AG10803 (cell line): ENCODE data around the gene IGSF10.
"Not testable (repeated sequence)": the region's sequence is repeated elsewhere in the genome, so short reads cannot be mapped to it uniquely, and the experiment has no call there.

Experiments
- DNase-seq: peaks from one replicate; pipeline ENCODE4 v3.0.0; 2010; ENCODE audit warnings: low read depth
- H3K4me3 ChIP-seq: 2 replicates; pipeline ENCODE4 v1.5.1; 2011; ENCODE audit warnings: mild to moderate bottlenecking, low read length, control low read depth
- TF ChIP-seq, protein P1 (sequence below): conservative IDR thresholded peaks from 2 replicates; pipeline ENCODE4 v1.5.1; 2011; ENCODE audit warnings: mild to moderate bottlenecking, low read length, control low read depth, inconsistent platforms

The IGSF10 gene, protein sequence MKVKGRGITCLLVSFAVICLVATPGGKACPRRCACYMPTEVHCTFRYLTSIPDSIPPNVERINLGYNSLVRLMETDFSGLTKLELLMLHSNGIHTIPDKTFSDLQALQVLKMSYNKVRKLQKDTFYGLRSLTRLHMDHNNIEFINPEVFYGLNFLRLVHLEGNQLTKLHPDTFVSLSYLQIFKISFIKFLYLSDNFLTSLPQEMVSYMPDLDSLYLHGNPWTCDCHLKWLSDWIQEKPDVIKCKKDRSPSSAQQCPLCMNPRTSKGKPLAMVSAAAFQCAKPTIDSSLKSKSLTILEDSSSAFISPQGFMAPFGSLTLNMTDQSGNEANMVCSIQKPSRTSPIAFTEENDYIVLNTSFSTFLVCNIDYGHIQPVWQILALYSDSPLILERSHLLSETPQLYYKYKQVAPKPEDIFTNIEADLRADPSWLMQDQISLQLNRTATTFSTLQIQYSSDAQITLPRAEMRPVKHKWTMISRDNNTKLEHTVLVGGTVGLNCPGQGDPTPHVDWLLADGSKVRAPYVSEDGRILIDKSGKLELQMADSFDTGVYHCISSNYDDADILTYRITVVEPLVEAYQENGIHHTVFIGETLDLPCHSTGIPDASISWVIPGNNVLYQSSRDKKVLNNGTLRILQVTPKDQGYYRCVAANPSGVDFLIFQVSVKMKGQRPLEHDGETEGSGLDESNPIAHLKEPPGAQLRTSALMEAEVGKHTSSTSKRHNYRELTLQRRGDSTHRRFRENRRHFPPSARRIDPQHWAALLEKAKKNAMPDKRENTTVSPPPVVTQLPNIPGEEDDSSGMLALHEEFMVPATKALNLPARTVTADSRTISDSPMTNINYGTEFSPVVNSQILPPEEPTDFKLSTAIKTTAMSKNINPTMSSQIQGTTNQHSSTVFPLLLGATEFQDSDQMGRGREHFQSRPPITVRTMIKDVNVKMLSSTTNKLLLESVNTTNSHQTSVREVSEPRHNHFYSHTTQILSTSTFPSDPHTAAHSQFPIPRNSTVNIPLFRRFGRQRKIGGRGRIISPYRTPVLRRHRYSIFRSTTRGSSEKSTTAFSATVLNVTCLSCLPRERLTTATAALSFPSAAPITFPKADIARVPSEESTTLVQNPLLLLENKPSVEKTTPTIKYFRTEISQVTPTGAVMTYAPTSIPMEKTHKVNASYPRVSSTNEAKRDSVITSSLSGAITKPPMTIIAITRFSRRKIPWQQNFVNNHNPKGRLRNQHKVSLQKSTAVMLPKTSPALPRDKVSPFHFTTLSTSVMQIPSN (N-terminal part only)

DNA sequence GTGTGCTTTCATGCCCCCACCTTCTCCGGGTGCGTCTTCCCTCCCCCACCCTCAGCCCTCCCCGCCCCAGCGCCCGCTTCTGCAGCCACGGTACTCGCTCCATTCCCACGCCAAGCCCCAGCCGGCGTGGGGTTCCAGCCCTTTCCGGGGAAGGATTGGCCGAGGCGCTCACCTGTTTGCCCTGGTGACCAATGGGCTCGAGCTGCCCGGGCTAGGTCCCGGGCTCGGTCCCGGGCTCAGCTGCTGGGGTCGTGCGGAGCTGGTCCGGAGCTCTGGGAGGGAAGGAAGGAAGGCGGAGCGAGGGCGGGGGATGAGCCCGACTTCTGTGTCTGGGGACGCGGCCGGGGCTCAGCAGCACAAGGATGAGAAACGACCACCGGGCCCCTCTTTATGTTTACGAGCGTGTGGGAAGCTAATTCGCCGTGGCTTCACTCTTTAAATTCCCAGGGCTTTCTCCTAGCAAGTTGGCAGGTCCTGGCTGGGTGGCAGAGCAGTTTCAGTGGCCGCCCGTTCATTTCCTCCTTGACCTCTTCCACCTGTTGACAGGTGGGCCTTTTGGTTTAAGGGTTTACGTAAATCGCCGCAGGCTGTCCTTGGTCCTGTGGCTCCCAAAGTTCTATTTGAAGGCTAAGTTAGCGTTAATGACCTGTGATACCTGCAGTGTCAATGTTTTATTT lies at the start of gene IGSF10:
Gene IGSF10 (minus strand): TSS at position 288 of the 677 bp plus-strand sequence. CDS start 2,352 bp downstream, outside the sequence.
- DNase-seq = no peak
- peak within 1 kb of the TSS; percentile 60 for H3K4me3 ChIP-seq

GRCh38 chr3:151509468-151510135 lies 48.7 kb upstream of the IGSF10 start:
- DNase-seq, H3K4me3 ChIP-seq: not testable (repeated sequence)

More for the DNA sequence above, at the start of gene IGSF10:
- TF ChIP-seq, protein P1, sequence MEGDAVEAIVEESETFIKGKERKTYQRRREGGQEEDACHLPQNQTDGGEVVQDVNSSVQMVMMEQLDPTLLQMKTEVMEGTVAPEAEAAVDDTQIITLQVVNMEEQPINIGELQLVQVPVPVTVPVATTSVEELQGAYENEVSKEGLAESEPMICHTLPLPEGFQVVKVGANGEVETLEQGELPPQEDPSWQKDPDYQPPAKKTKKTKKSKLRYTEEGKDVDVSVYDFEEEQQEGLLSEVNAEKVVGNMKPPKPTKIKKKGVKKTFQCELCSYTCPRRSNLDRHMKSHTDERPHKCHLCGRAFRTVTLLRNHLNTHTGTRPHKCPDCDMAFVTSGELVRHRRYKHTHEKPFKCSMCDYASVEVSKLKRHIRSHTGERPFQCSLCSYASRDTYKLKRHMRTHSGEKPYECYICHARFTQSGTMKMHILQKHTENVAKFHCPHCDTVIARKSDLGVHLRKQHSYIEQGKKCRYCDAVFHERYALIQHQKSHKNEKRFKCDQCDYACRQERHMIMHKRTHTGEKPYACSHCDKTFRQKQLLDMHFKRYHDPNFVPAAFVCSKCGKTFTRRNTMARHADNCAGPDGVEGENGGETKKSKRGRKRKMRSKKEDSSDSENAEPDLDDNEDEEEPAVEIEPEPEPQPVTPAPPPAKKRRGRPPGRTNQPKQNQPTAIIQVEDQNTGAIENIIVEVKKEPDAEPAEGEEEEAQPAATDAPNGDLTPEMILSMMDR = no peak

DNA sequence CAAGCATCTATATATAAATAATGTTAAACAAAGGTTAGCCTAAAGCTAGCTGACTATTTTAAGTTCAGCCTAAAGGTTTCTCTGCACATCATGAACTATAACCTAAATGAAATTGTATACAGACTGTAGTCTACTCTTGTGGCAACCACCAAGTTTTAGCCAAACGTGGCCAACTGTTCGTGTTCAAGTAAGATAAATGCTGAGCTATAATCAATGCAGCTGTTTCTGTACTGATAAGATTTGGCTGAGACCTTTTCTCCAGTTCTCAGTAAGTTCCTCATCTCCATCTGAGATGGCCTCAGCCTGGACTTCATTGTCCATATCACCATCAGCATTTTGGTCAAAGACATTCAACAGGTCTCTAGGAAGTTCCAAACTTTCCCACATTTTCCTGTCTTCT lies 43.7 kb upstream of the IGSF10 start:
- H3K4me3 ChIP-seq = no peak overlapping the region
- DNase-seq = no peak
- TF ChIP-seq, protein P1 = no peak

DNA sequence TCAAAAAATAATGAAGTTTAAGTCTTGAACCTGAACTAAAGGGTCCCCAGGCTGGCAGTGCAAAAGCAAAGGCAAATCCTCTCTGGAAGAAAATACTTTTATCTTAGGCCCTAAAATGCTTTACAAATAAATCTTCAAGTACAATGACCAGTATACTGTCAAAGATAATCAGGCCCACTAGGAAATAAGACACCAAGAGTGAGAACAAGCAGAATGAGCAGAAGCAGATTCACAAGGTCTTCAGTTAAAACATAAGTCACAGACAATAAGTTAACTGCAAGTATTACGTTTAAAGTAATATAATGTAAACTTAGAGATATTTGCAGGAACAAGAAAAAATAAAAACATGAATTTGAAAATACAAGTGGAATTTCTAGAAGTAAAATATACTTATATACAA lies 42.2 kb upstream of the IGSF10 start:
- DNase-seq = no peak
- TF ChIP-seq, protein P1 = no peak
- no peak overlapping the region for H3K4me3 ChIP-seq

GRCh38 chr3:151501923-151502632 lies 41.2 kb upstream of the IGSF10 start:
- DNase-seq = no peak
- no peak overlapping the region for H3K4me3 ChIP-seq
- TF ChIP-seq, protein P1 = no peak

DNA sequence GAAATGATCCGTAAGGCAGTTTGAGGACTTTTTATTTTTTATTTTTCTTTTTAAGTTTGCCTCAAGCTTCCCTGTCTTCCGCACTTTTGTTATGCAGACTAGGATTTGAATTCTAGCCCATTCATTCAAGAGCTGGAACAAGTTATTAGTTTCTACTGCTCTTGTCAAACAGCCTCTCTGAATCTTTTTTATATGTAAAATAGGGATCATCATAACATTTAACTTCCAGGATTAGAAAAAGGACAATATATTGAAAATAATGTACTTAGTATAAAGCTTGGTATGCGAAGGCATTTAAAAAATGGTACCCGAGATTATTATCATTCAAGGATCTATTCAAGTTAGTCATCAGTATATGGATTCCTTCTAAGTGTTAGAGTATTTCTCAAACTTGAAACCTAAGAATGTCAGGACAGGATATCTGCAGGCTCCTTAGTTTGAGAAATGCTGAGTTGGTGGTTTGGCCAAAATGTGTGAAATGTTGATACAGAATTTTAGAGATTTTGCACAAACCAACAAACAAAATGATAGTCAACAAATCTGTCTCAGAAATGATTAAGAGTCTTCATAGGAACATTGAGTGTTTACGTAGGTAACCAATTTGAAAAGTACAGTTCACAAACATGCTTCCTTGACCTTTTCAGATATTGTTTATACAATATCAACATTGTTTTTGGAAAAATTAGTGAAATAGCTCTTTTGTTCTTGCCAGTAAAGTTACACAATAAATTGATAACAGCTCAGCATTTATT lies 40.5 kb upstream of the IGSF10 start:
- TF ChIP-seq, protein P1 = no peak
- no peak for DNase-seq
- H3K4me3 ChIP-seq = no peak overlapping the region
